GM21825 (cell line): ENCODE measurements around the gene EYA2.
"Not testable (repeated sequence)": the region's sequence is repeated elsewhere in the genome, so short reads cannot be mapped to it uniquely, and the experiment has no call there.

Experiments
- ATAC-seq: cut with Tn5 transposase; IDR thresholded peaks from one replicate; pipeline ENCODE4 v1.9.1; 2021; ENCODE audit warnings: mild to moderate bottlenecking, moderate library complexity; ENCODE audit not compliant: unreplicated experiment

Gene EYA2

DNA sequence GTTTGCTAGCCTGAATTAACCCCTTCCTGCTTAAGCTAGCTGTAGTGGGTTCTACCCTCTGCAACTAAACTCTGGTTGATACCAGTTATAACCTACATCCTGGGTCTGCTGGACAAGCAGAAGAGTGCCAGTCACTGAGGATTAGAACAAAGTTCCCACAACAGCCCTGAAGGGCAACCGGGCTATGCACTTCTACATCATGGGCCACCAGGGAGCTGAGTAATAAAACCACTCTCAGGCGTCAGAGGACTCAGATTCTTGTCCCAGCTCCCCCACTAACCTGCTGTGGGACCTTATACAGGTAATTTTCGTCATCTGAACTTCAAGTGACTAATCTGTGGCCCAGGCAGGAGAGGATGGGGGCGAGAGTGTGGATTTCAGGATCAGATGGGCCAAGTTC, 56.8 kb downstream of the EYA2 start:
- no peak for ATAC-seq

DNA sequence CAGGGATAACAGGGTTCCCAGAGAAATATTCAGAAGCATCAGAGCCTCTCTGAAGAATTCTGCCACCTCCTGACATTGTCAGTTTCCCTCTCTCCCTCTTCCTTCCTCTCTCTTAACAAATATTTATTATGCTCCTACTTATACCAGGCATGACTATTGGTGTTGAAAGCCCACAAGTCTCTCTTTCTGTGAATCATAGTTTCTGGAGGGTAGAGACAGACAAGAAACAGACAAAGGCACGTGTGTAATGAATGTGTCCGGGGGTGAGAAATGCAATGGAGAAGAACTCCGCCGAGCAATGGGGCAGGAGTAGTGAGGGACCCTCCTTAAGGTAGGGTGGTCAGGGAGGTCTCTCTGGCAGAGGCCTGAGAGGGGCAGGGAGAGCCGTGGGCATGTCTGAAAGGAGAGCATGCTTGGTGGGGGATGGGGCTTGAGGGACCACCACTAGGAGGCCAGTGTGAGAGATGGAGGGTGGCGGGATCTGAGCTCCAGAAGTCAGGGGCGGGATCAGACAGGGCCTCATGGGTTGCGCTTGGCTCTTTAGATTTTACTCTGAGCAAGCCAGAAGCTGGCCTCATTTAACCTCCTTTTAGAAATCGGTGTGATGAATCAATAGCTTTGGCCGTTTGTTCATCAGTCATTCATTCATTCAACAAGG, 57.3 kb downstream of the EYA2 start:
- no peak for ATAC-seq

DNA sequence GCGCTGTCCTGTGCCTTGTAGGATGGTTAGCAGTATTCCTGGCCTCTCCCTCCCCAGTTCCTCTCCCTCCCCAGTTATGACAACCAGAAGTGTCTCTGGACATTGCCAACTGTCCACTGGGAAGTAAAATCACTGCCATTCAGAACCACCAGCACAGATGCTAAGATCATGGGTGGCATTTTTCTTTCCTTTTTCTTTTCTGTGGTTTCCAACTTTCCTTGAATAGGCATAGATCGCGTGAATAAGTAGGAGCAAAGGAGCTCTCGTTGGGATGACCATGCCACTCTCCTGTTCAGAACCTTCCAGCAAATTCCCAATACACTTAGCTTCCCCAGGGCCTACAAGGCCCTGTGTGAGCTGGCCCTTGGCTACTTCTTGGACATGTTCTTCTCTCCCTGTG, 59.0 kb downstream of the EYA2 start:
- ATAC-seq: no peak

GRCh38 chr20:46954490-46955038, 59.9 kb downstream of the EYA2 start:
- no peak for ATAC-seq

- ATAC-seq: no peak
These were observed 61.2 kb downstream of the EYA2 start for GRCh38 chr20:46955601-46956556.

DNA sequence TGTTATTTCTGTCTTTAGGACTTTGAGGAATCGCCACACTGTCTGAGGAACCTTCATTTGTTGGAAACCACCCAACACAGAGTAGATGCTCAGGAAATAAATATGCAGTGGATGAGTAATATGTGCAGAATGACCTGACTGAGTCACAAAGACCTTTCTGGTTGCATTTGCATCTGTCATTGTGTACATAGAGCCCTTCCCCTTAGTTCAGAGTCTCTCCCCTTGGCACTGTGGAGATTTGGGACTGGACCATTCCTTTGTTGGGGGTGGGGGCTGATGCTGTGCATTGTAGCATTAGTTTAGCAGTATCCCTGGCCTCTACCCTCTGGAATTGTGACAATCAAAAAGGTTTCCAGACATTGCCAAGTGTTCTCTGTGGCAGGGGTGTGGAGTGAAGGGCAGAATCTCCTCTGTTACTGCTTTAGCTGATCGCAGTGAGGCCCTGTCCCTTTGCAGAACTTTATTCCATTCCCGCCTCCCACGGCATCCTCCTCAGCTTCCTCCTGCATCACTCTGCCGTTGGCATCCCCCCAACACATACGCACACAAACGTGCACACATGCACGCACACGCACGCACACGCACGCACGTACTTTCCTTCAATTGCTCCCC, 64.5 kb downstream of the EYA2 start:
- ATAC-seq: no peak

DNA sequence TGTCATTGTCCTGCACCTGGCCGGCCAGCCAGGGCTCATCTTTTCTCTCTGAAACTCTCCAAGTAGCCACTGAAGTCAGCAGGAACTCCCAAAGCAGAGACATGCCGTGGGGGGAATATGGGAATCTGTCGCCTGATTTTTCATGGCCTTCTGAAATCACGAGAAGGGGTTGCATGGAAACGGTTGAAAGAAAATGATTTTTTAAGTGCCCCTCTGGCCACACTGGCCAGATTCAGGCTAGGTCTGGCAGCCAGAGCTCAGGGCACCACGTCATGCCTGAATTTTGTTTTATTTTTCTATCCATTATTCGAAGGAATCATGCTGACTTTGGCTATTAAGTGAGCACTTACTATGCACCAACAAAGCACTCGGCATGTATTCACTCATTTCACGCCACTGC, 65.2 kb downstream of the EYA2 start:
- no peak for ATAC-seq

- ATAC-seq: no peak
These were observed 65.9 kb downstream of the EYA2 start for GRCh38 chr20:46960536-46960935.

DNA sequence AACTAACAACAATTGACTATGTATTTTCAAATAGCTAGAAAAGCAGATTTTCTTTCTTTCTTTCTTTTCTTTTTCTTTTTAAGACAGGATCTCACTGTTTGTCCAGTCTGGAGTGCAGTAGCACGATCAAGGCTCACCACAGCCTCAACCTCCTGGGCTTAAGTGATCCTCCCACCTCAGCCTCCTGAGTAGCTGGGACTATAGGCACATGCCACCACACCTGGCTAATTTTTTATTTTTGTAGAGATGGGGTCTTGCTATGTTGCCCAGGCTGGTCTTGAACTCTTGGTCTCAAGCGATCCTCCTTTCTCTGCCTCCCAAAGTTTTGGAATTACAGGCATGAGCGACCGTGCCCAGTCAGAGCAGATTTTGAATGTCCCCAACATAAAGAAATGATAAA, 67.3 kb downstream of the EYA2 start:
- not testable (repeated sequence) for ATAC-seq

DNA sequence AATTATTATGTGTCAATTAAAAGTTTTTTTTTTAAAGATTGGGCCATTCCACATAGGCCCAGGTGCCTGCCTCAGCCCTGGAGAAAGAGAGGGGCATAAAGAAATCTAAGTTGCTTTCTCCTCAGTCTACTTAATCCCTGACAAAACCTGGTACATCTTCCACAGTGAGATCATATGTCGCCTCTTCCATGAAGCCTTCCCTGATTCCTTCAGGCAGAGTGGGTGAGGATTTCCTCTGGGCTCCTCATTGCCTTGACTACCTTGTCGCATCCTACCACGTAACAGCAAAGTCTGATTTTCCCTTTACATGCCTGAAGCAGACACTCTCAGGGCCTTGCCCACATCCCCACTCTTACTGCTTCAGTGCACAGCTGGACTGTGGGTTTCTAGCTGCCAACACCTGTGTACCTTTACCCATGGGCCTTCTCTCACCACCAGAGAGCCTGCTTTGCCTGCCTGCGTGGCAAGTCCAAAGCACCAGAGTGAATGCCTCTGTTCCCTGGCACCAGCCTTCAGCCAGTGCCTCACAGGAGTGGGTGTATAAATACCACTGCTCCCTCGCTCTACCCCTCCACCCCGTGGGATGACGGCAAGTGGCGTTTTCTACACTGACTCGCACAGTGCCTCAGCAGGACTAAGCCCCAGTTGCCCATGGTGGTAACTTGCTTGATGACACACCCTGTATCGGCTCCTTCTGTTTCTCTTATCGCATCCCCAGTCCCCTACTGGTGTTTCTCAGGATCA, 68.0 kb downstream of the EYA2 start:
- no peak for ATAC-seq

DNA sequence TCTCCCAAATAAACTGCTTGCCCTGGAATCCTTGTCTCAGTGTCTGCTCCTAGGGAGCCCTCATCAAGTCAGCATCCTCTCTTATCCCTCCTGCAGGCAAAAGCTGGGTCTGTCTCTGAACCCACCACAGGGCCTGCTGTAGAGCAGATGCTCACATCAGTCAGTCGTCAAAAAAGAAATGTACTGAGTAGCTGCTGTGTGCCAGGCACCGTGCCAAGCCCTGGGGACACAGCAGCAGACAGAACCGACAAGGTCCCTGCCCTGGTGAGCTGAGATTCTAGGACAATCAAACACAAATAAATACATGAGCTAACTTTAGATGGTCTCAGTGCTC, 68.5 kb downstream of the EYA2 start:
- no peak for ATAC-seq

GRCh38 chr20:46963758-46964617, 69.3 kb downstream of the EYA2 start:
- no peak for ATAC-seq

GRCh38 chr20:46964618-46965455, 70.2 kb downstream of the EYA2 start:
- no peak for ATAC-seq

DNA sequence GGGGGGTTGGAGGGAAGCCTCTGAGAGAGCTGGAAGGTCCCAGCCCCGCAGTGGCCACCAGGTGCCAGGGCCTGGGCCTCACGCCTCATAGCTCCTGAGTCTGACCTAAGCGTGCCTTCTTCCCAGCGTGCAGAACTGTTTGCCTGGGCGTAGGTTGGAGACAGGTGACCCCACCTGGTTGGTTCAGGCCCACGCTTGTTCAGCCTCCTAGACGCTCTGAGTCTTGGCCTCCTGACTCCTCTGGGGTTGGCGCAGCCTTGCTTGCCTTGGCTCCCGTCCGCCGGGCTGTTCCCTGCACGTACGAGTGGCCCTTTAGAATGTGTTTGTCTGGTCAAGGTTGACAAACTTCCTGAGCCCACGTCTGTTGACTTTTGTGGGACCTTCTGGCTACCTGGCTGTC, 70.8 kb downstream of the EYA2 start:
- ATAC-seq: no peak

DNA sequence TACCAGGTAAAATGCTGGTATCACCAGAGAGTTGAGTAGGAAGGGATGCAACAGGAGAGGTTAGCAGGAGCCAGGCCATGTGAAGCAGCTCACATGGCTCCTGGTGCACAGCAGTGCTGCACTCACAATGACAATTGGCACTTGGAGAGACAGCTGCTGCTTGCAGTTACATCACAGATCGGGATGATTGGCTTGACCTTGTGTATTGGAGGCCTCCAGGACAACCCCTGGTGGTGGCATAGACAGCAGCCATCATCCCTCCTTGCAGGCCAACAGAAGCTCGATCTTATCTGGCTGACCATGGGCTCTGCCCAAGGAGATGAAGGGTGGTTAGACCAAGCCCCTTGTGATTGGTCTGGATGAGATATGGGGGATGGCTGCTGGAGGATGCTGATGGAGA, 73.0 kb downstream of the EYA2 start:
- no peak for ATAC-seq

- ATAC-seq: no peak
These were observed 76.4 kb downstream of the EYA2 start for GRCh38 chr20:46970937-46971630.

DNA sequence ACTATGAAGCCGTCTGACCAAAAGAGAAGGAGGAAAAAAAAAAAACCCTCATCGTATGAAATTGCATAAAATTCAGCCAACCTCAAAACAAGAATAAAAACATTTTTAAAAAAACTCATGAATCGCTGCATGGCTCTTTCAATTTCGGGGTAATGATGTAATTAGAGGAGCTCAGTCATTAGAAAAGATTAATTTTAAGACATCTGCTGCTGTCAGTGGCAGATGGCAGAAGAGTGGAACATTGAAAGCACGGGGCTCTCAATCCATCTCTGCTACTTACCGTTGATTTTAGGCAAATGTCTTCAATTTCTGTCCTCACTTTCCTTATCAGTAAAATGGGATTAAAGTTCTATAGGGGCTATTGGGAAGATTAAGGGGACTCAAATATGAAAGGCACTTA, 79.1 kb downstream of the EYA2 start:
- ATAC-seq: no peak

DNA sequence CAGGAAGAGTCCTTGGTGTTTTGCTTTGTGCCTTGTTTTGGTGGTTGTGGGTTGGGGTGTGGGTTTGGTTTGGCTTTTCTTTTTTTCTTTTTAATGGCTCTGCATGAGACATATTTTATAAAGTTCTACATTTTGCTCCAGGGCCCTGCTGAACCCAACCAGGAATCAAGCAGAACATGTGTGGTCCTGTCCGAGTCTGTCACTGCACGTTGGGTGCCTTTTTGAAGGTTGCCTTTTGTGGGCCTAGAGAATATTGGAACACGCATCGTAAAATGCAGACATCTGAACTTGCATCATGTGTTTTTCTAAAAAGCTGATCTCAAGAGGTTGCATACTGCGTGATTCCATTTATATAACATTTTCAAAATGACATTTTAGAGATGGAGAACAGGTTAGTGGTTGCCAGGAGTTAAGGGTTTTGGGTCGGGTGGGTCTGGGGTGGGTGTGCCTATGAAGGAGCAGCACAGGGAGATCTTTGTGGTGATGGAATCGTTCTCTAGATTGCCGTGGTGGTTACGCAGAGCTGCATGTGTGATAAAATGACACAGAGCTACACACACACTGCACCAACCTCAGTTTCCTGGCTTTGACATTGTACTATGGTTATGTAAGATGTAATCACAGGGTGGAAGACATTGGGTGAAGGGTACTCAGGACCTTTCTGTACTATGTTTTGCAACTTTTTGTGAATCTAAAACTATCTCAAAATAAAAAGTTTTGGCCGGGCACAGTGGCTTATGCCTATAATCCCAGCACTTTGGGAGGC, 80.2 kb downstream of the EYA2 start:
- no peak for ATAC-seq
